Measurements from ENCODE around the gene MALT1.

Gene MALT1

GRCh38 chr18:58793361-58793760 lies 122.1 kb downstream of the MALT1 start:
- Histone ChIP-seq H3K27me3 (ENCODE audit: low read depth, low read length) (no peaks in the 10 kb centered on the region), H3K27ac (ENCODE audit: low read length) (no peak overlapping the region), H3K4me1 (ENCODE audit: control insufficient read depth in 1 of 2, insufficient read depth in 2 of 2, low read length in 2 of 2) (no peaks in the 10 kb centered on the region)

GRCh38 chr18:58796220-58796619 lies 125.0 kb downstream of the MALT1 start:
- H3K36me3 ChIP-seq (ENCODE audit: control insufficient read depth in 1 of 2, insufficient read depth in 2 of 2, low read length in 2 of 2): no peaks in the 10 kb centered on the region
- H3K27me3 ChIP-seq (ENCODE audit: low read depth, low read length): no peaks in the 10 kb centered on the region
- H3K27ac ChIP-seq (ENCODE audit: low read length): no peak overlapping the region
- H3K9me3 ChIP-seq (ENCODE audit: control insufficient read depth in 1 of 2, low read length in 2 of 2): no peaks in the 10 kb centered on the region
- H3K4me3 ChIP-seq (ENCODE audit: low read depth in 1 of 2, low read length in 2 of 2): no peak overlapping the region
- no peaks in the 10 kb centered on the region for H3K4me1 ChIP-seq (ENCODE audit: control insufficient read depth in 1 of 2, insufficient read depth in 2 of 2, low read length in 2 of 2)

More at GRCh38 chr18:58793361-58793760, 122.1 kb downstream of the MALT1 start:
- Histone ChIP-seq H3K9me3 (ENCODE audit: control insufficient read depth in 1 of 2, low read length in 2 of 2) (no peaks in the 10 kb centered on the region), H3K36me3 (ENCODE audit: control insufficient read depth in 1 of 2, insufficient read depth in 2 of 2, low read length in 2 of 2) (no peaks in the 10 kb centered on the region), H3K4me3 (ENCODE audit: low read depth in 1 of 2, low read length in 2 of 2) (no peak overlapping the region)

GRCh38 chr18:58800582-58800981 lies 129.3 kb downstream of the MALT1 start:
- no peaks in the 10 kb centered on the region for H3K4me1 ChIP-seq (ENCODE audit: control insufficient read depth in 1 of 2, insufficient read depth in 2 of 2, low read length in 2 of 2)
- no peaks in the 10 kb centered on the region for H3K9me3 ChIP-seq (ENCODE audit: control insufficient read depth in 1 of 2, low read length in 2 of 2)
- no peaks in the 10 kb centered on the region for H3K36me3 ChIP-seq (ENCODE audit: control insufficient read depth in 1 of 2, insufficient read depth in 2 of 2, low read length in 2 of 2)
- H3K27ac ChIP-seq (ENCODE audit: low read length): no peak overlapping the region
- H3K4me3 ChIP-seq (ENCODE audit: low read depth in 1 of 2, low read length in 2 of 2): no peak overlapping the region
- H3K27me3 ChIP-seq (ENCODE audit: low read depth, low read length): no peaks in the 10 kb centered on the region

DNA sequence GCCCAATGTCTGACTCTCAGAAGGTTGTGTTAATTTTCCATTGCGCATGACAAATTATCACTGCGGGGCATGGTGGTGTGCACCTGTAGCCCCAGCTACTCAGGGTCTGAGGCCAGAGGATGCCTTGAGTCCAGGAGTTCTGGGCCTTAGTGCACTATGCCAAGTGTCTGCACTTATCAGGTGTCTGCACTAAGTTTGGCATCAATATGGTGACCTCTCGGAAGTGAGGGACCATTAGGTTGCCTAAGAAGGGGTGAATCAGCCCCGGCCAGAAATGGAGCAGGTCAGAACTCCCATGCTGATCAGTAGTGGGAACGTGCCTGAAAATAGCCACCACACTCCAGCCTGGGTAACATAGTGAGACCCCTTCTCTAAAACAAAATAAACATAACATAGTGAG lies 131.7 kb downstream of the MALT1 start:
- Histone ChIP-seq H3K9me3 (ENCODE audit: control insufficient read depth in 1 of 2, low read length in 2 of 2) (no peaks in the 10 kb centered on the region), H3K27ac (ENCODE audit: low read length) (no peak overlapping the region), H3K4me3 (ENCODE audit: low read depth in 1 of 2, low read length in 2 of 2) (no peak overlapping the region), H3K4me1 (ENCODE audit: control insufficient read depth in 1 of 2, insufficient read depth in 2 of 2, low read length in 2 of 2) (no peaks in the 10 kb centered on the region), H3K27me3 (ENCODE audit: low read depth, low read length) (no peaks in the 10 kb centered on the region), H3K36me3 (ENCODE audit: control insufficient read depth in 1 of 2, insufficient read depth in 2 of 2, low read length in 2 of 2) (no peaks in the 10 kb centered on the region)

- Histone ChIP-seq H3K4me1 (ENCODE audit: control insufficient read depth in 1 of 2, insufficient read depth in 2 of 2, low read length in 2 of 2) (no peaks in the 10 kb centered on the region), H3K27ac (ENCODE audit: low read length) (no peak overlapping the region), H3K27me3 (ENCODE audit: low read depth, low read length) (no peaks in the 10 kb centered on the region), H3K36me3 (ENCODE audit: control insufficient read depth in 1 of 2, insufficient read depth in 2 of 2, low read length in 2 of 2) (no peaks in the 10 kb centered on the region), H3K4me3 (ENCODE audit: low read depth in 1 of 2, low read length in 2 of 2) (no peak overlapping the region), H3K9me3 (ENCODE audit: control insufficient read depth in 1 of 2, low read length in 2 of 2) (no peaks in the 10 kb centered on the region)
Observed at GRCh38 chr18:58803978-58804377, 132.7 kb downstream of the MALT1 start.
